ENCODE measurements around the gene SCGB1C2. TPM values are rescaled to one million over a fixed set of nuclear protein-coding genes. Genes with fewer than 3 reads are reported as not detected.

SCGB1C2 gene
- total RNA-seq, 1 experiment from 2014 or later: not detected

- H3K4me1 Mint-ChIP-seq: no peaks in the 10 kb centered on the region
- Histone ChIP-seq H3K18ac (ENCODE audit: insufficient read length, low read depth, low read length) (no peak overlapping the region), H3K56ac (ENCODE audit: insufficient read length, low read depth, low read length) (no peak overlapping the region), H3K4ac (ENCODE audit: low read depth, low read length) (no peak overlapping the region), H3K14ac (ENCODE audit: insufficient read depth, low read length) (no peak overlapping the region), H2AFZ (ENCODE audit: low read length) (no peak overlapping the region), H2BK15ac (ENCODE audit: low read depth, low read length) (no peak overlapping the region), H2BK12ac (ENCODE audit: insufficient read length, low read depth, low read length) (no peak overlapping the region), H4K8ac (replicated peaks; ENCODE audit: insufficient read length, low read depth, low read length) (no peak overlapping the region), H3K9ac (ENCODE audit: extremely low read depth, insufficient read length, low read length) (no peak overlapping the region), H3K79me1 (ENCODE audit: insufficient read depth, low read depth, low read length, poor library complexity, severe bottlenecking) (no peaks in the 10 kb centered on the region), H3K27ac (ENCODE audit: insufficient read length, low read depth, low read length) (no peak overlapping the region), H2BK120ac (ENCODE audit: low read depth, low read length, poor library complexity, severe bottlenecking) (no peak overlapping the region), H2AK5ac (ENCODE audit: insufficient read length, low read length) (no peak overlapping the region), H3K23me2 (ENCODE audit: insufficient read length, low read depth, low read length, poor library complexity, severe bottlenecking) (no peaks in the 10 kb centered on the region), H3K27me3 (ENCODE audit: insufficient read depth, low read length) (no peaks in the 10 kb centered on the region), H3T11ph (ENCODE audit: low read length) (no peak overlapping the region), H3K79me2 (ENCODE audit: insufficient read depth, low read length) (no peaks in the 10 kb centered on the region), H4K91ac (ENCODE audit: insufficient read length, low read depth, low read length) (no peak overlapping the region), H3K4me1 (ENCODE audit: insufficient read depth, low read length) (no peaks in the 10 kb centered on the region), H3K4me2 (ENCODE audit: insufficient read depth, insufficient read length, low read length) (no peak overlapping the region), H3K23ac (ENCODE audit: insufficient read length, low read depth, low read length) (no peak overlapping the region), H4K5ac (ENCODE audit: insufficient read length, low read depth, low read length) (no peak overlapping the region), H2BK20ac (ENCODE audit: low read depth, low read length, poor library complexity, severe bottlenecking) (no peak overlapping the region), H3K9me3 (ENCODE audit: control insufficient read depth, low read depth, low read length) (no peaks in the 10 kb centered on the region), H4K20me1 (ENCODE audit: control insufficient read depth, insufficient read depth, insufficient read length) (no peaks in the 10 kb centered on the region), H2BK5ac (ENCODE audit: insufficient read length, low read length) (no peak overlapping the region)
- no peak for DNase-seq
- no peaks in the 10 kb centered on the region for H3K36me3 Mint-ChIP-seq (ENCODE audit: insufficient read depth in 1 of 3, low read depth in 3 of 3)
- WGBS (ENCODE audit: extremely low coverage, insufficient read length, low lambda C conversion rate): no CpG with 5 or more reads among the region's 26 CpGs
- no peaks in the 10 kb centered on the region for H3K9me3 Mint-ChIP-seq
- no peak overlapping the region for H3K27ac Mint-ChIP-seq
- H3K27me3 Mint-ChIP-seq (ENCODE audit: low read depth): peaks cover 4% of the 10 kb centered on the region
- TF ChIP-seq CTCF (conservative IDR thresholded peaks at IDR 0.05): no peak
- no peak overlapping the region for H3K4me3 Mint-ChIP-seq
Measured at GRCh38 chr17:151886-152859, 14.8 kb downstream of the SCGB1C2 start.
